SK-N-SH treated with all-trans-retinoic acid at 6 μM for 48 hours (cell line): ENCODE results near the gene DNAAF8.
"Not testable (repeated sequence)": the region's sequence is repeated elsewhere in the genome, so short reads cannot be mapped to it uniquely, and the experiment has no call there.

ENCODE experiments used
- ATAC-seq: fragments of 200-7000 bp; cut with Tn5 transposase; 3 replicates; pipeline ENCODE4 v1.9.1; 2020; ENCODE audit warnings: mild to moderate bottlenecking, moderate library complexity
- ESRRG ChIP-seq: fragments of 250-450 bp; sonication (Bioruptor Pico); IDR thresholded peaks from 2 replicates; pipeline ENCODE4 v1.6.1; 2021; ENCODE audit warnings: mild to moderate bottlenecking
- GLIS3 ChIP-seq: fragments of 250-450 bp; sonication (Bioruptor Pico); IDR thresholded peaks from 2 replicates; pipeline ENCODE4 v1.5.0; 2020; ENCODE audit warnings: mild to moderate bottlenecking, moderate library complexity
- ISL1 ChIP-seq: fragments of 250-450 bp; sonication (Bioruptor Pico); IDR thresholded peaks from 2 replicates; pipeline ENCODE4 v2.1.2; 2022; ENCODE audit warnings: mild to moderate bottlenecking, moderate library complexity
- OSR1 ChIP-seq: fragments of 250-450 bp; sonication (Bioruptor Pico); IDR thresholded peaks from 2 replicates; pipeline ENCODE4 v1.8.0; 2022; ENCODE audit warnings: moderate library complexity, mild to moderate bottlenecking, inconsistent platforms
- PPARA ChIP-seq: fragments of 250-450 bp; sonication (Bioruptor Pico); IDR thresholded peaks from 2 replicates; pipeline ENCODE4 v1.5.0; 2020; ENCODE audit warnings: mild to moderate bottlenecking, borderline replicate concordance
- RARB ChIP-seq: fragments of 250-450 bp; sonication (Bioruptor Pico); IDR thresholded peaks from 2 replicates; pipeline ENCODE4 v1.8.0; 2021; ENCODE audit warnings: mild to moderate bottlenecking, moderate library complexity
- SNAI2 ChIP-seq: fragments of 250-450 bp; sonication (Bioruptor Pico); IDR thresholded peaks from 2 replicates; pipeline ENCODE4 v1.5.0; 2020; ENCODE audit warnings: mild to moderate bottlenecking, moderate library complexity
- TCF4 ChIP-seq: fragments of 250-450 bp; sonication (Bioruptor Pico); IDR thresholded peaks from 2 replicates; pipeline ENCODE4 v1.8.0; 2021; ENCODE audit warnings: mild to moderate bottlenecking, moderate library complexity, borderline replicate concordance
- TOX ChIP-seq: fragments of 250-450 bp; sonication (Bioruptor Pico); IDR thresholded peaks from 2 replicates; pipeline ENCODE4 v1.8.0; 2021; ENCODE audit warnings: mild to moderate bottlenecking, moderate library complexity, borderline replicate concordance
- TSHZ2 ChIP-seq: fragments of 250-450 bp; sonication (Bioruptor Pico); IDR thresholded peaks from 2 replicates; pipeline ENCODE4 v1.5.0; 2020; ENCODE audit warnings: mild to moderate bottlenecking, moderate library complexity
- ZFP30 ChIP-seq: fragments of 450-650 bp; formaldehyde crosslinking; IDR thresholded peaks from 2 replicates; pipeline ENCODE4 v1.5.0; 2022; ENCODE audit warnings: mild to moderate bottlenecking, moderate library complexity
- ZNF565 ChIP-seq: fragments of 450-650 bp; formaldehyde crosslinking; conservative IDR thresholded peaks from 2 replicates; pipeline ENCODE4 v1.5.0; 2020; ENCODE audit warnings: low read depth, mild to moderate bottlenecking, moderate library complexity
- ZNF8 ChIP-seq: fragments of 450-650 bp; formaldehyde crosslinking; IDR thresholded peaks from 2 replicates; pipeline ENCODE4 v1.5.0; 2020; ENCODE audit warnings: mild to moderate bottlenecking, moderate library complexity
- TF ChIP-seq, protein P1 (sequence below): fragments of 250-450 bp; sonication (Bioruptor Pico); IDR thresholded peaks from 2 replicates; pipeline ENCODE4 v1.8.0; 2021; ENCODE audit warnings: low read depth, mild to moderate bottlenecking, moderate library complexity, borderline replicate concordance
- TF ChIP-seq, protein P2 (sequence below): fragments of 250-450 bp; sonication (Bioruptor Pico); IDR thresholded peaks from 2 replicates; pipeline ENCODE4 v1.5.1; 2021; ENCODE audit warnings: mild to moderate bottlenecking, moderate library complexity
- TF ChIP-seq, protein P3 (sequence below): fragments of 250-450 bp; sonication (Bioruptor Pico); IDR thresholded peaks from 2 replicates; pipeline ENCODE4 v1.5.1; 2020; ENCODE audit warnings: low read depth, mild to moderate bottlenecking, moderate library complexity

Gene DNAAF8

DNA sequence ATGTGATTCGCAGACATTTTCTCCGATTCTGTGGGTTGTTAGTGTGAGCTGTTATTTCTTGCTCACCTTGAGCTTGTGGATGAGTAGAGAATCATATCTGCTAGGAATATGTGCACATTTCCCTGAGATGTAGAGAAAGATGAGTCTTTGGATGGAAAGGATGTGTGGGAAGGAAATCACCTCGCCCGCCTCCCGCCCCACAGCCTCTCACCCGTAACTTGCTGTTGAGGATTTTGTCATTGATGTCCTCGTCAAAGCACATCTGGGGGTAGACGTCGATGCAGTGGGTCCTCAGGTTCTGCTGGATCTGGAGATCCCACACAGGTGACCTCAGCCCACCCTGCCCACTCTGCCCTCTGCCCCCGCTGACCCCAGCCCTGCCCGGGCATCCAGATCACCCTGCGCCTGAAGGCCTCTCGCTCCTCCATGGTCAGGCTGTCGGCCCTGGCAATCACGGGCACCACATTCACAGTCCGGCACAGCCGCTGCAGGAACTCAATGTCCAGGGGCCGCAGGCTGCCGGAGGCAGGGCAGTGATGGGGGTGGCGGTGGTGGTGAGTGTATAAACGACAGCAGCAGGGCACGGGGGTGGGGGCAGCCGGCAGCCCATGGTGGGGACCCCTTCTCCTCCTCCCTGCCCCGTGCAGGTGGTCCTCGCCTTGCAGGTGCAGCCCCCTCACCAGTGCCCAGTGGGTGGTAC, 49.1 kb downstream of the DNAAF8 start:
- no peak for ATAC-seq
- TF ChIP-seq ZFP30 (CRISPR knock-in tag) (no peak), OSR1 (CRISPR knock-in tag) (no peak)
- TF ChIP-seq, protein P1, sequence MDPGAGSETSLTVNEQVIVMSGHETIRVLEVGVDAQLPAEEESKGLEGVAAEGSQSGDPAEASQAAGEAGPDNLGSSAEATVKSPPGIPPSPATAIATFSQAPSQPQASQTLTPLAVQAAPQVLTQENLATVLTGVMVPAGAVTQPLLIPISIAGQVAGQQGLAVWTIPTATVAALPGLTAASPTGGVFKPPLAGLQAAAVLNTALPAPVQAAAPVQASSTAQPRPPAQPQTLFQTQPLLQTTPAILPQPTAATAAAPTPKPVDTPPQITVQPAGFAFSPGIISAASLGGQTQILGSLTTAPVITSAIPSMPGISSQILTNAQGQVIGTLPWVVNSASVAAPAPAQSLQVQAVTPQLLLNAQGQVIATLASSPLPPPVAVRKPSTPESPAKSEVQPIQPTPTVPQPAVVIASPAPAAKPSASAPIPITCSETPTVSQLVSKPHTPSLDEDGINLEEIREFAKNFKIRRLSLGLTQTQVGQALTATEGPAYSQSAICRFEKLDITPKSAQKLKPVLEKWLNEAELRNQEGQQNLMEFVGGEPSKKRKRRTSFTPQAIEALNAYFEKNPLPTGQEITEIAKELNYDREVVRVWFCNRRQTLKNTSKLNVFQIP (CRISPR knock-in tag): no peak

DNA sequence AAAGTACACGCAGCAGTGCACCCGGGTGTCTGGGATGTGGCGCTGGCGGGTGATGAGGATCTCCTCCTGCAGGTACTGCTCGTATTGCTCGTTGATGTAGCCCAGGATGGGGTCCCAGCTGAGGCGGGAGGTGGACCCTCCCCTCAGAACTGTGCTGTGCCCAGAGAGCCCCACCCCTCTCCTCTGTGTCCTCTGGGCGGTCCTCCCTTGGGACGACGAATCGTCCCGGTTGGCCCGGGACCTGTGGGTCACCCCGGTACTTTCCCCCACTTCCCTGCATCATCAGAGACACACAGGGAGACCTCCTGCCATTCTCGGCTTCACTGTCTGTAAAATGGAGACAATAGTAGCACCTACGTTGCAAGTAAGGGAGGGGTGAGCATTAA, 49.6 kb downstream of the DNAAF8 start:
- no peak for TF ChIP-seq ESRRG (CRISPR knock-in tag)
- no peak for TF ChIP-seq RARB (CRISPR knock-in tag)
- TF ChIP-seq ZFP30 (CRISPR knock-in tag): no peak
- TF ChIP-seq, protein P2, sequence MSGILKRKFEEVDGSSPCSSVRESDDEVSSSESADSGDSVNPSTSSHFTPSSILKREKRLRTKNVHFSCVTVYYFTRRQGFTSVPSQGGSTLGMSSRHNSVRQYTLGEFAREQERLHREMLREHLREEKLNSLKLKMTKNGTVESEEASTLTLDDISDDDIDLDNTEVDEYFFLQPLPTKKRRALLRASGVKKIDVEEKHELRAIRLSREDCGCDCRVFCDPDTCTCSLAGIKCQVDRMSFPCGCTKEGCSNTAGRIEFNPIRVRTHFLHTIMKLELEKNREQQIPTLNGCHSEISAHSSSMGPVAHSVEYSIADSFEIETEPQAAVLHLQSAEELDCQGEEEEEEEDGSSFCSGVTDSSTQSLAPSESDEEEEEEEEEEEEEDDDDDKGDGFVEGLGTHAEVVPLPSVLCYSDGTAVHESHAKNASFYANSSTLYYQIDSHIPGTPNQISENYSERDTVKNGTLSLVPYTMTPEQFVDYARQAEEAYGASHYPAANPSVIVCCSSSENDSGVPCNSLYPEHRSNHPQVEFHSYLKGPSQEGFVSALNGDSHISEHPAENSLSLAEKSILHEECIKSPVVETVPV: no peak
- TF ChIP-seq, all 23 proteins: peak for 0
- no peak for ATAC-seq

DNA sequence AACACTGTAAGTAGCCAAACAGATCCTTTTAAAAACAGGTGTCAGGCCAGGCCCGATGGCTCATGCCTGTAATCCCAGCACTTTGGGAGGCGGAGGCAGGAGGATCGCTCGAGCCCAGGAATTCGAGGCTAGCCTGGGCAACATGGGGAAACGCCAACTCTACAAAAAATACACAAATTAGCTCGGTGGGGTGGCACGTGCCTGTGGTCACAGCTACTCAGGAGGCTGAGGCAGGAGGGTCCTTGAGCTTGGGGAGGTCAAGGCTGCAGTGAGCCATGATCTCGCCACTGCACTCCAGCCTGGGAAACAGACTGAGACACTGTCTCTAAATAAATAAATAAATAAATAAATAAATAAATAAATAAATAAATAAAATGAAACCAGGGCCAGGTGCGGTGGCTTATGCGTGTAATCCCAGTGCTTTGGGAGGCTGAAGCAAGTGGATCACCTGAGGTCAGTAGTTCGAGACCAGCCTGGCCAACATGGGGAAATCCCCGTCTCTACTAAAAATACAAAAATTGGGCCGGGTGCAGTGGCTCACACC, 50.2 kb downstream of the DNAAF8 start:
- not testable (repeated sequence) for ATAC-seq

DNA sequence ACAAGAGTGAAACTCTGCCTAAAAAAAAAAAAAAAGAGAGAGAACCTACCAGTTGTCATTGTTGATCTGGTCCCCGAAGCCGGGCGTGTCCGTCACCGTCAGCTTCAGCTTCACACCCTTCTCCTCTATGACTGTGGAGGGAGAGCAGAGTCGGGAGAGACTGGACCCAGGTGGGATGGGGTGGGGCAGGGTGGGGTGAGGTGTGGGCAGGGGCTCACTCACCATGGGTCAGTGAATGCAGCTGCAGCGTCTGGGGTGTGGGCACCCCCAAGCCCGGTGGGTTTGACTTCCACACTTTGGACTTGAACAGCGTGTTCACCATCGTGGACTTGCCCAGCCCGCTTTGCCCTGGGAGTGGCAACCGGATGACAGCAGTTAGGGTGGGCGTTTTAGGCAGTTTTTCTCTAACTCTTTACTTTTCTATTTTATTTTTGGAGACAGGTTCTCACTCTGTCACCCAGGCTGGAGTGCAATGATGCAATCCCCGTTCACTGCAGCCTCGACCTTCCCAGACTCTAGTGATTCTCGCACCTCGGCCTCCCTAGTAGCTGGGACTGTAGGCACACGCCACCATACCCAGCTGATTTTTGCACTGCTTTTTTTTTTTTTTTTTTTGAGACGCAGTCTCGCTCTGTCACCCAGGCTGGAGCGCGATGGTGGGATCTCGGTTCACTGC, 51.6 kb downstream of the DNAAF8 start:
- TF ChIP-seq ZNF565 (no peak), GLIS3 (CRISPR knock-in tag) (no peak), PPARA (CRISPR knock-in tag) (no peak), OSR1 (CRISPR knock-in tag) (no peak)
- TF ChIP-seq, protein P3, sequence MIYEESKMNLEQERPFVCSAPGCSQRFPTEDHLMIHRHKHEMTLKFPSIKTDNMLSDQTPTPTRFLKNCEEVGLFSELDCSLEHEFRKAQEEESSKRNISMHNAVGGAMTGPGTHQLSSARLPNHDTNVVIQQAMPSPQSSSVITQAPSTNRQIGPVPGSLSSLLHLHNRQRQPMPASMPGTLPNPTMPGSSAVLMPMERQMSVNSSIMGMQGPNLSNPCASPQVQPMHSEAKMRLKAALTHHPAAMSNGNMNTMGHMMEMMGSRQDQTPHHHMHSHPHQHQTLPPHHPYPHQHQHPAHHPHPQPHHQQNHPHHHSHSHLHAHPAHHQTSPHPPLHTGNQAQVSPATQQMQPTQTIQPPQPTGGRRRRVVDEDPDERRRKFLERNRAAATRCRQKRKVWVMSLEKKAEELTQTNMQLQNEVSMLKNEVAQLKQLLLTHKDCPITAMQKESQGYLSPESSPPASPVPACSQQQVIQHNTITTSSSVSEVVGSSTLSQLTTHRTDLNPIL (CRISPR knock-in tag): no peak

DNA sequence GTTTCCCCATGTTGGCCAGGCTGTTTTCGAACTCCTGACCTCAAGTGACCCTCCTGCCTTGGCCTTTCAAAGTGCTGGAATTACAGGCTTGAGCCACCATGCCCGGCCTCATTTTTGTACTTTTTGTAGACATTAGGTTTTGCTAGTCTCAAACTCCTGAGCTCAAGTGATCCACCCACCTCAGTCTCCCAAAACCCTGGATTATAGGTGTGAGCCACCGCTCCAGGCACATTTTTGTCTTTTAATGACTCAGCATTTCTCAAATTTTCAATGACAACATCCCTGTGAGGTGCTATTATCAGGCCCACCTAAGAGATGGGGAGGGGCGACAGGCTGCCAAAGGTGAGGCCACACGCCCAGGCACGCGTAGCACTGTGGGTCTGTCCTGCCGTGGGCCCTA, 52.7 kb downstream of the DNAAF8 start:
- TF ChIP-seq TOX (CRISPR knock-in tag) (no peak), TSHZ2 (CRISPR knock-in tag) (no peak), ESRRG (CRISPR knock-in tag) (no peak), ZNF8 (no peak), SNAI2 (CRISPR knock-in tag) (no peak), ISL1 (CRISPR knock-in tag) (no peak), GLIS3 (CRISPR knock-in tag) (no peak), OSR1 (CRISPR knock-in tag) (no peak), PPARA (CRISPR knock-in tag) (no peak), TCF4 (no peak), RARB (CRISPR knock-in tag) (no peak)
- TF ChIP-seq, protein P2: no peak

More for the DNA sequence above, 51.6 kb downstream of the DNAAF8 start:
- no peak for ATAC-seq

More for the DNA sequence above, 52.7 kb downstream of the DNAAF8 start:
- ATAC-seq: no peak
